IMR-90 (cell line): ENCODE data around the gene ZNF358. TPM values are rescaled to one million over a fixed set of nuclear protein-coding genes. Genes with fewer than 3 reads are reported as not detected.

Experiments
- ATAC-seq: fragments of 200-7000 bp; cut with Tn5 transposase; 2 replicates; pipeline ENCODE4 v1.9.1; 2020; ENCODE audit warnings: low read depth, mild to moderate bottlenecking, moderate library complexity
- BruUV-seq: library from RNA; stranded (reverse); fragments of 400-500 nt; replicated peaks from 2 replicates; lab custom pipeline; 2021; lab: Mats Ljungman, UMichigan
- CTCF ChIA-PET: fragments of 300-600 bp; formaldehyde crosslinking; extraction: SDS; loops from one replicate; lab custom pipeline; 2021; ENCODE audit warnings: antibody characterized with exemption; lab: Yijun Ruan, JAX
- POLR2A ChIA-PET: fragments of 300-600 bp; sonication (Branson Sonifier 250); formaldehyde crosslinking; loops from one replicate; lab custom pipeline; 2022; ENCODE audit warnings: antibody characterized with exemption; ENCODE audit not compliant: unreplicated experiment; lab: Charles Lee
- DNase-seq: peaks from one replicate; pipeline ENCODE4 v3.0.0; 2013
- H2AFZ ChIP-seq: replicated peaks from 2 replicates; pipeline ENCODE3; 2013; ENCODE audit warnings: low read length, mild to moderate bottlenecking; ENCODE audit not compliant: poor library complexity
- H2AK5ac ChIP-seq: 2 replicates; pipeline ENCODE4 v1.6.1; 2013; ENCODE audit warnings: low read depth, low read length, inconsistent platforms
- H2AK9ac ChIP-seq: replicated peaks from 2 replicates; pipeline ENCODE3; 2013; ENCODE audit warnings: mild to moderate bottlenecking, low read depth, low read length, moderate library complexity; ENCODE audit not compliant: poor library complexity
- H2BK120ac ChIP-seq: 2 replicates; pipeline ENCODE4 v1.6.1; 2013; ENCODE audit warnings: low read depth, low read length, inconsistent platforms
- H2BK15ac ChIP-seq: 3 replicates; pipeline ENCODE4 v1.6.1; 2013; ENCODE audit warnings: low read depth, low read length, inconsistent platforms
- H2BK20ac ChIP-seq: 2 replicates; pipeline ENCODE4 v1.6.1; 2013; ENCODE audit warnings: low read depth, mild to moderate bottlenecking, inconsistent platforms, low read length, moderate library complexity
- H2BK5ac ChIP-seq: 2 replicates; pipeline ENCODE4 v1.6.1; 2013; ENCODE audit warnings: mild to moderate bottlenecking, low read depth, low read length, inconsistent platforms; ENCODE audit not compliant: poor library complexity, severe bottlenecking
- H3K14ac ChIP-seq: replicated peaks from 2 replicates; pipeline ENCODE4 v1.6.1; 2013; ENCODE audit warnings: low read depth, low read length, inconsistent platforms
- H3K18ac ChIP-seq: 2 replicates; pipeline ENCODE4 v1.6.1; 2013; ENCODE audit warnings: low read depth, low read length, control low read depth
- H3K23ac ChIP-seq: 2 replicates; pipeline ENCODE4 v1.6.1; 2013; ENCODE audit warnings: low read depth, low read length, inconsistent platforms
- H3K27ac ChIP-seq: 2 replicates; pipeline ENCODE4 v1.5.1; 2013; ENCODE audit warnings: mild to moderate bottlenecking, control low read depth, low read length; ENCODE audit not compliant: insufficient read depth
- H3K27me3 ChIP-seq: 2 replicates; pipeline ENCODE4 v1.6.1; 2013; ENCODE audit warnings: low read length; ENCODE audit not compliant: control insufficient read depth, insufficient read depth
- H3K36me3 ChIP-seq: 2 replicates; pipeline ENCODE4 v1.6.1; 2013; ENCODE audit warnings: low read length, mixed read lengths; ENCODE audit not compliant: control insufficient read depth, insufficient read depth
- H3K4ac ChIP-seq: 2 replicates; pipeline ENCODE4 v1.6.1; 2013; ENCODE audit warnings: low read depth, low read length, inconsistent platforms
- H3K4me1 ChIP-seq: 2 replicates; pipeline ENCODE4 v1.6.1; 2013; ENCODE audit warnings: low read length, mixed read lengths; ENCODE audit not compliant: control insufficient read depth, insufficient read depth
- H3K4me2 ChIP-seq: 2 replicates; pipeline ENCODE4 v1.6.1; 2013; ENCODE audit warnings: low read depth, mild to moderate bottlenecking, control low read depth, low read length, moderate library complexity
- H3K4me3 ChIP-seq: 2 replicates; pipeline ENCODE4 v1.5.1; 2013; ENCODE audit warnings: low read depth, mild to moderate bottlenecking, control low read depth, low read length, moderate library complexity; ENCODE audit not compliant: insufficient read depth
- H3K56ac ChIP-seq: 2 replicates; pipeline ENCODE4 v1.6.1; 2013; ENCODE audit warnings: low read length, inconsistent platforms; ENCODE audit not compliant: insufficient read depth; ENCODE audit errors: extremely low read depth
- H3K79me1 ChIP-seq, 2 experiments: 2 replicates each; pipeline ENCODE4 v1.6.1; 2013; ENCODE audit warnings: low read length in 2 of 2, inconsistent platforms in 1 of 2, low read depth in 1 of 2
- H3K9ac ChIP-seq: 2 replicates; pipeline ENCODE4 v1.6.1; 2013; ENCODE audit warnings: low read depth, low read length, control low read depth
- H3K9me1 ChIP-seq: 2 replicates; pipeline ENCODE4 v1.6.1; 2013; ENCODE audit warnings: low read length, inconsistent platforms; ENCODE audit not compliant: insufficient read depth
- H3K9me3 ChIP-seq: 2 replicates; pipeline ENCODE4 v1.6.1; 2013; ENCODE audit warnings: low read length; ENCODE audit not compliant: control insufficient read depth, insufficient read depth
- H4K20me1 ChIP-seq: 2 replicates; pipeline ENCODE4 v1.6.1; 2013; ENCODE audit warnings: low read length, inconsistent platforms; ENCODE audit not compliant: insufficient read depth
- H4K5ac ChIP-seq: 2 replicates; pipeline ENCODE4 v1.6.1; 2013; ENCODE audit warnings: mild to moderate bottlenecking, low read depth, low read length, control low read depth
- H4K8ac ChIP-seq, 2 experiments: 2 replicates each; pipeline ENCODE4 v1.6.1; 2013; ENCODE audit warnings: low read depth in 2 of 2, low read length in 2 of 2, control low read depth in 1 of 2, inconsistent platforms in 1 of 2
- H4K91ac ChIP-seq: 2 replicates; pipeline ENCODE4 v1.6.1; 2013; ENCODE audit warnings: low read depth, low read length, inconsistent platforms; ENCODE audit not compliant: insufficient read depth
- BHLHE40 ChIP-seq: fragments of 150-350 bp; IDR thresholded peaks from 2 replicates; pipeline ENCODE4 v1.6.1; 2016; ENCODE audit warnings: mild to moderate bottlenecking, low read depth, low read length
- MAZ ChIP-seq: IDR thresholded peaks from 2 replicates; pipeline ENCODE4 v1.6.1; 2012; ENCODE audit warnings: low read depth, mild to moderate bottlenecking, low read length, improper control_type of control experiment, moderate library complexity, borderline replicate concordance
- WGBS, 2 experiments: methylation state at CpG; one replicate each; pipeline versions ENCODE4 v1.1.5 to v1.1.7; 2013; ENCODE audit warnings: missing lambda C conversion rate in 2 of 2; ENCODE audit not compliant: insufficient read length in 1 of 2; ENCODE audit errors: extremely low coverage in 2 of 2; 5-methylcytosine and 5-hydroxymethylcytosine counted together
- dilution Hi-C: fragments of 300-500 bp; cut with HindIII; formaldehyde crosslinking; loops from one replicate; pipeline ENCODE4 v1.14.3; 2018; ENCODE audit warnings: low sequenced_read_pairs; ENCODE audit not compliant: unreplicated experiment
- in situ Hi-C: fragments of 300-500 bp; cut with MboI; formaldehyde crosslinking; loops from 3 replicates; pipeline ENCODE4 v1.14.3; 2019; ENCODE audit warnings: low sequenced_read_pairs, inconsistent platforms, mixed read lengths
- intact Hi-C: fragments of 100-400 bp; cut with micrococcal nuclease; formaldehyde crosslinking; loops from 2 replicates; pipeline ENCODE4 v1.10.0; 2022
- polyA plus RNA-seq, 3 experiments: library from polyadenylated mRNA; depleted of rRNA; stranded (reverse); fragments of >200 nt; gene quantifications; 2 replicates each; pipeline ENCODE4 v1.2.3, GENCODE V29; 2012; ENCODE audit warnings: low replicate concordance in 1 of 3
- total RNA-seq: library from RNA; depleted of rRNA; stranded (reverse); fragments of >200 nt; gene quantifications from 2 replicates; pipeline ENCODE4 v1.2.3, GENCODE V29; 2012

ZNF358 gene
- total and polyA plus RNA-seq, 2 of the 4 experiments (the other 2 are of a cell fraction) = 5.4 to 30.7 TPM

DNA sequence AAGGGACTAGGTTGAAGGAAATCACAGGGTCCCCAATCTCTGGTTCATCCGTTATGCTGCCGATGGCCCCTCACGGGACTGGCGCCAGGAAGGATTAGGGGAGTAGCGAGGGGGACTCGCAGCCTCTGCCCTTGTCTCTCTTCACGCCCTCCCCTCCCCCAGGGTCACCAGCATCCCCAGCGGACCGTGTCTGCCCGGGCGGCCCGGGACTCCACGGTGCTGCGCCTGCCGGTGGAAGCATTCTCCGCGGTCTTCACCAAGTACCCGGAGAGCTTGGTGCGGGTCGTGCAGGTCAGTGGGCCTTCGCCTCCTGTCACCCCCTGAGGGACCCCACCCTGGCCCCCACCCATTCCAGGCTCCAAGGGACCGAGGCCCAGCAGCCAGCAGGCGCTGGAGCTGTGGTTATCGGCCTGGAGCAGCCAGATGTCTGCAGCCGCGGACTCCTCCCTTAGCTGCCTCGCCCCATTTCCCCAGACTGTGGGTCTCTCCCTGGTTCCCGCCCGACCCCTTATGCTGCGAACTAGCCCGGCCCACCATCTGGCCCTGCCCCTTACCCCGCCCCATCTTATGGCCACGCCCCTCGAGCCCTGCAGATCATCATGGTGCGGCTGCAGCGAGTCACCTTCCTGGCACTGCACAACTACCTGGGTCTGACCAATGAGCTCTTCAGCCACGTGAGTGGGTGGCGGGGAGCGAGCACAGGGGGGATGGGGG is 25.0 kb downstream of the ZNF358 start:
- no TSS peak for BruUV-seq
- Histone ChIP-seq H3K9ac (no peak overlapping the region), H3K27ac (no peak overlapping the region), H3K14ac (no peak overlapping the region), H2BK120ac (no peak overlapping the region), H2BK20ac (no peak overlapping the region), H3K4me1 (peaks cover 3% of the 10 kb centered on the region; the same call in 1 of the 2 replicates), H2BK5ac (no peak overlapping the region), H3K79me1 (peaks cover 7 to 9% of the 10 kb centered on the region in 2 experiments; a peak in 2 of 4 replicates), H4K91ac (no peak overlapping the region), H3K56ac (no peak overlapping the region), H3K4me3 (no peak overlapping the region), H2AFZ (no peak overlapping the region), H3K4ac (no peak overlapping the region), H3K9me3 (no peaks in the 10 kb centered on the region), H3K23ac (no peak overlapping the region), H2BK15ac (no peak overlapping the region), H4K5ac (no peak overlapping the region), H4K8ac (no peak overlapping the region), H4K20me1 (no peaks in the 10 kb centered on the region), H3K18ac (no peak overlapping the region), H2AK9ac (no peak overlapping the region), H3K9me1 (peaks cover 3% of the 10 kb centered on the region; the same call in 1 of the 2 replicates), H3K27me3 (no peaks in the 10 kb centered on the region), H2AK5ac (no peak overlapping the region), H3K4me2 (no peak overlapping the region), H3K36me3 (peaks cover 38% of the 10 kb centered on the region)
- in situ Hi-C loops = no loop called here
- POLR2A ChIA-PET = no interaction called here
- dilution Hi-C loops = no loop called here
- DNase-seq = peak; percentile 65
- TF ChIP-seq MAZ = no peak
- 0 out of 2 replicates have a peak, but pooled peaks have one; percentile 8 for TF ChIP-seq BHLHE40
- WGBS, 2 experiments = 94% methylated on average over 16 of the region's 39 CpGs; no CpG with 5 or more reads in 1 of the 2 experiments
- ATAC-seq = peak; percentile 84
- intact Hi-C loops = no loop called here
- CTCF ChIA-PET = no interaction called here
